Lower leg skin (tissue), 4 donors: ENCODE data around the gene SLC39A13. TPM values are rescaled to one million over a fixed set of nuclear protein-coding genes. Genes with fewer than 3 reads are reported as not detected.
A peak's percentile ranks its signal among the peaks of the same experiment; 100 is the strongest.

ENCODE experiments used
- DNase-seq, 2 donors: peaks; one replicate each; pipeline ENCODE4 v3.0.0-alpha.2; 2019; ENCODE audit warnings: low spot score in 2 of 2
- H3K4me3 ChIP-seq: fragments of 200-600 bp; sonication (generic); 2 replicates; pipeline ENCODE4 v1.5.1; 2017; ENCODE audit warnings: mild to moderate bottlenecking, low read depth; ENCODE audit not compliant: poor library complexity, severe bottlenecking
- POLR2A ChIP-seq, 2 donors: fragments of 450-650 bp; IDR thresholded peaks; one replicate each; pipeline ENCODE4 v1.6.1; 2016 to 2017; ENCODE audit warnings: antibody characterized with exemption in 2 of 2, mild to moderate bottlenecking in 1 of 2, moderate library complexity in 1 of 2
- WGBS, 2 donors: methylation state at CpG; one replicate each; pipeline ENCODE4 v1.1.5; 2018; 5-methylcytosine and 5-hydroxymethylcytosine counted together
- intact Hi-C: fragments of 100-400 bp; cut with DNase I; formaldehyde crosslinking; loops from one replicate; pipeline ENCODE4 v1.15.0; 2023; ENCODE audit warnings: low total_unique reads
- total RNA-seq, 4 donors: library from RNA; depleted of rRNA; stranded (reverse); fragments of >200 nt; gene quantifications; one replicate each; pipeline ENCODE4 v1.1.0, GENCODE V29; 2016
- TF ChIP-seq, protein P1 (sequence below), 3 donors: fragments of 450-650 bp; IDR thresholded peaks; one replicate each; pipeline ENCODE4 v1.5.1; 2016; ENCODE audit warnings: antibody characterized with exemption in 3 of 3, mild to moderate bottlenecking in 3 of 3, moderate library complexity in 2 of 3

The SLC39A13 gene
- total RNA-seq, 4 donors from 2014 or later = 22.9 to 59.2 (median 46.4) TPM

DNA sequence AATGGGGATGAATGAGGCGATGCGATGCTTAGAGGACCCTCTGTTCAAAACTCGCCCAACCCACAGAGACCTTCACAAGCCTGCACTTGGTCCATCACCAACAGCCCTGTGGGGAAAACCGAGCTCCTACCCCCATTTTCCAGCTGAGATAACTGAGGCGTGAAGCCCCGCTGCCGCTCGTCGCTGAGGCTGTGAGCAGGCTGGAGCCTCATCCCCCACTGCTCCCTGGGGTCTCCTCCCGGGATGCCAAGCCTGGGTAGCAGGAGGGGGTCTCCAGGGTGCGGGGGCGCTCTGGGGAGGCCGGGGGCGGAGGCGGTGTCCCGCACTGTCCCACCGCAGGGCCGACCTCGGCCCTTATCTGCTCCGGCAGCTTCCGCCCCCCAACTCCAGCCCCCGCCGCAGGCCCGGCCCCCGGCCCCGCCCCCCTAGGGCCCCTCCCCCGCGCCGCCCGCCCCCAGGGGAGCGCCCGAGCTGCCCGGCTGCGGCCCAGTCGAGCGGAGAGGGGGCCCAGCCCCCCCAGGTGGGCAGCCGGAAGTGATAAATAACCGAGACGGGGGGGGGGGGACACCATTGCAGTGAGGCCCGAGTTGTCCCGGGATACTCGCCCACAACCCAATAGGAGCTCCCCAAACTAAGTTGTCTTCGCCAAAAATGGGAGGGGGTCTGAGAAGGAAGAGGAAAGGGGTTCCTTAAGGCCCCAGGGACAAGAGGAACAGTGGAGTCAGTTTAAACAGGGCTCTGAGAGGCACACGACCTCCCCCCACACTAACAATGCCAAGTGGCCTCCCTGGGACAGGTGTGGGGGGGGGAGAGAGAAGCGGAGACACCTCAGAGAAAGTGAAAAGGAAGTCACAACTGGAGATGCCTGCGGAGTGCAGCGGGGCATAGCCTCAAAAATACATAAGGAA lies 8.3 kb upstream of the SLC39A13 start:
- no peak for DNase-seq

DNA sequence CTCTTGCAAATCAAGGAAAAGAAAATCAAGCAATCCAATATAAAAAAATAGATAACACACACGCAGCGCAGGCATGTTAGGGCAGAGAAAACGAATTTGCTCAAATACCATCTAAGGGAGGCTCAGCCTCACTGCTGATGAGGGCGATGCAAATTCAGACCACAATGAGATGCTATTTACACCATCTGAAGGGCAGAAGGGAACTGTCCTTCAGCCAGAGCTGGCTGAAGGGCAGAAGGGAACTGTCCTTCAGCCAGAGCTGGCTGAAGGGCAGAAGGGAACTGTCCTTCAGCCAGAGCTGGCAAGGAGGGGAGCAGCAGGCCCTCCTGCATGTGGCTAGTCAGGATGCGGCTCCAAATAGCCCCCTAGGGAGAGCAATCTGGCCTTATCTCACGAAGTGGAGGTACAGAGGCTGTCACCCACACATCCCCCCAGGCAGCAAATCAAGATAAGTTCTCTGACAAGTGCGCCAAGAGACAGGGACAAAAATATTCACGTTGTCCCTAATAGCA lies 7.6 kb upstream of the SLC39A13 start:
- no peak overlapping the region for H3K4me3 ChIP-seq
- no peak for DNase-seq
- intact Hi-C loops = no loop called here
- TF ChIP-seq POLR2A (IDR thresholded peaks at IDR 0.05) = no peak
- TF ChIP-seq, protein P1, sequence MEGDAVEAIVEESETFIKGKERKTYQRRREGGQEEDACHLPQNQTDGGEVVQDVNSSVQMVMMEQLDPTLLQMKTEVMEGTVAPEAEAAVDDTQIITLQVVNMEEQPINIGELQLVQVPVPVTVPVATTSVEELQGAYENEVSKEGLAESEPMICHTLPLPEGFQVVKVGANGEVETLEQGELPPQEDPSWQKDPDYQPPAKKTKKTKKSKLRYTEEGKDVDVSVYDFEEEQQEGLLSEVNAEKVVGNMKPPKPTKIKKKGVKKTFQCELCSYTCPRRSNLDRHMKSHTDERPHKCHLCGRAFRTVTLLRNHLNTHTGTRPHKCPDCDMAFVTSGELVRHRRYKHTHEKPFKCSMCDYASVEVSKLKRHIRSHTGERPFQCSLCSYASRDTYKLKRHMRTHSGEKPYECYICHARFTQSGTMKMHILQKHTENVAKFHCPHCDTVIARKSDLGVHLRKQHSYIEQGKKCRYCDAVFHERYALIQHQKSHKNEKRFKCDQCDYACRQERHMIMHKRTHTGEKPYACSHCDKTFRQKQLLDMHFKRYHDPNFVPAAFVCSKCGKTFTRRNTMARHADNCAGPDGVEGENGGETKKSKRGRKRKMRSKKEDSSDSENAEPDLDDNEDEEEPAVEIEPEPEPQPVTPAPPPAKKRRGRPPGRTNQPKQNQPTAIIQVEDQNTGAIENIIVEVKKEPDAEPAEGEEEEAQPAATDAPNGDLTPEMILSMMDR (IDR thresholded peaks at IDR 0.05) = no peak
- WGBS, 2 donors = 9 to 17% methylated on average over 8 of the region's 8 CpGs

More for the DNA sequence above, 8.3 kb upstream of the SLC39A13 start:
- no peak overlapping the region for H3K4me3 ChIP-seq
- intact Hi-C loops = no loop called here
- TF ChIP-seq POLR2A (IDR thresholded peaks at IDR 0.05) = no peak
- TF ChIP-seq, protein P1 (IDR thresholded peaks at IDR 0.05) = no peak
- WGBS, 2 donors = 8 to 11% methylated on average over 16 to 27 of the region's 47 CpGs

DNA sequence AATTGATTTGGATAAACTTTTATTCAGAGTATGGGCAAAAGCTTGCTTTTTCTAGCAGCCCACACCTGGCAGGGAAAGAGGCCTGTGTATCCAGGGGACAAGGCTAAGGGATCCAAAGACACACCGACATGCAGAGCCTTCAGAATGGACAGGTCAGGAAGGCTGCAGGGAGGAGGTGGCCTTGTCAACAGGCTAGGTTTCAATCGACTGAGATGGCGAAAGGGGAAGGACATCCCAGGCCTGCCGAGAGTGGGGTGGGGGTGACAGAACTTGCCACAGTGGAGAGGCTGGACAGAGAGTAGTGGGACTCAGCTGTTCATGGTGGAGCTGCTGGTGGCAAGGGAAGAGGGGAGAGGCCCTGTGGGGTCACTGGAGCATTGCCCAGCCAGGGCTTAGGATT lies 5.3 kb upstream of the SLC39A13 start:
- WGBS, 2 donors = 66 to 72% methylated on average over 4 of the region's 4 CpGs
- no peak for DNase-seq
- TF ChIP-seq, protein P1 (IDR thresholded peaks at IDR 0.05) = no peak
- no peak for TF ChIP-seq POLR2A (IDR thresholded peaks at IDR 0.05)
- intact Hi-C loops = no loop called here
- no peak overlapping the region for H3K4me3 ChIP-seq

DNA sequence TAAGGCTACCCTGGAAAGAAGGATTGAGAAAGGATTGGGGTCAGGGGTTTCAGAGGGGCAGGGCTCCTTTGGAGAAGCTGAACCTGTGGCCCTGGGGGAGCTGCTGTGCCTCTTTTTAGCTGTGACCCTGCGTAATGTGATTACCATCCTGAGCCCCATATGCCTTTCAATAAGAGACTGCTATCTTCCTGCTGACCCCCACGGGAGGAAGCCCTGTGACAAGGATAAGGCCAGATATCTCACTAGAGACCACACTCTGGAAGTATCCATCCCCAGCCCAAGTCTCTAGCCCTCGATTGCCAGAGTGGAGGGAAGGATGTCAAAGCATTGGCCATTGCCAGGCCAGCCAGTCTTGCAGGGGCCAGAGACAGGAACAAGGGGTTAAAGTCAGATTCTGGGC lies 4.8 kb upstream of the SLC39A13 start:
- intact Hi-C loops = no loop called here
- WGBS, 2 donors = 73 to 81% methylated on average over 3 of the region's 3 CpGs
- no peak for TF ChIP-seq POLR2A (IDR thresholded peaks at IDR 0.05)
- TF ChIP-seq, protein P1 (IDR thresholded peaks at IDR 0.05) = no peak
- H3K4me3 ChIP-seq = no peak overlapping the region
- no peak for DNase-seq

DNA sequence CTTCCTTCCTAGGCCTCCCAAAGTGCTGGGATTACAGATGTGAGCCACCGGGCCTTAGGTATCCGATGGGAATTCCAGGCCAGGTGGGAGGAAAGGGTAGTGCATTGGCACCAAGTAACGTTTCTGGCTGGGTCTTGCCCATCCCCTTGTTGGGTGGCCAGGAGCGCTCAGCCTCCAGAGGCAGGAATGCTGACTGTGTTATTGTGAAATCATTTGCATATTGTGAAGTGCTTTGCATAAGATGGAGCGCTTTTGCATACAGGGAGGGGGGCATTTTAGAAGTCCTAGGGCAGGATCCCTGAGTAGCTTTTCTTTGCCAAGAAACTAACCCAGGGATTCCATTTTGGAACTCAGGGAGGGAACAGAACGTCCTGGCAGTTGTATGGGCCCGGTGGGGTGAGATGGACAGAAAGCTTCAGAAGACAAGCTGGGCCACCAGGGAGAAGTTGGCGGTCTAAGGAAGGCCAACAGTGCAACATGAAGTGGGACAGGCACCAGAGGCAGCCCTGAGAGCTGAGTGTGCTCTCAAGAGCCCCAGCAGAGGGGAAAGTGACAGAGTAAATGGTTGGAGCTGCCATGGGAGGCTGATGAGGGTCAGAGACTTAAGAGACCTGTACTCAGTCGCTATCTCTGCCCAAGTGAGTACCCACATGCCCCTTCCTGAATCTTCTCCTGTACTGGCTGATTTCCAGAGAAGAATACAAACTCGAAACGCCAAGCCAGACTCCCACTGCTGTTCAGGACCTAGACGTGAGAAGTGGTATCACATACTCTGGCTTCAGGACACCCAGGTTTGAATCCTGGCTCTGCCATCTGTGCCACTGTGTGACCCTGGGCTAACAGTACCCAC lies 1.3 kb upstream of the SLC39A13 start:
- DNase-seq = no peak
- intact Hi-C loops = no loop called here

More for the DNA sequence above, 1.3 kb upstream of the SLC39A13 start:
- peak overlapping the region; percentile 24 for H3K4me3 ChIP-seq
- TF ChIP-seq, protein P1 (IDR thresholded peaks at IDR 0.05) = no peak
- no peak for TF ChIP-seq POLR2A (IDR thresholded peaks at IDR 0.05)
- WGBS, 2 donors = 36 to 41% methylated on average over 12 of the region's 12 CpGs
